COLO829 (cell line): ENCODE results near the gene GNPAT.
"Not testable (repeated sequence)": the region's sequence is repeated elsewhere in the genome, so short reads cannot be mapped to it uniquely, and the experiment has no call there.

Experiments
- DNase-seq: peaks from one replicate; pipeline ENCODE4 v3.0.0; 2012; ENCODE audit warnings: low spot score

The GNPAT gene

GRCh38 chr1:231240883-231241735, at the start of gene GNPAT:
TSS of gene GNPAT (plus strand) at chr1:231241212. CDS start at chr1:231241379, 167 bp downstream.
- peak; percentile 98 for DNase-seq

- DNase-seq = no peak
Observed at GRCh38 chr1:231192620-231193163, 48.3 kb upstream of the GNPAT start.

GRCh38 chr1:231193710-231194340, 47.2 kb upstream of the GNPAT start:
- no peak for DNase-seq

- DNase-seq = no peak
Observed at GRCh38 chr1:231194476-231194842, 46.6 kb upstream of the GNPAT start.

GRCh38 chr1:231194843-231195516, 46.0 kb upstream of the GNPAT start:
- DNase-seq = no peak

- DNase-seq = no peak
Observed at GRCh38 chr1:231196307-231196706, 44.7 kb upstream of the GNPAT start.

GRCh38 chr1:231196728-231197127, 44.3 kb upstream of the GNPAT start:
- no peak for DNase-seq

GRCh38 chr1:231199868-231200267, 41.1 kb upstream of the GNPAT start:
- DNase-seq = no peak

- DNase-seq = peak; percentile 91
Observed at GRCh38 chr1:231200388-231201031, 40.5 kb upstream of the GNPAT start.

GRCh38 chr1:231201375-231201978, 39.5 kb upstream of the GNPAT start:
- no peak for DNase-seq

GRCh38 chr1:231201979-231202633, 38.9 kb upstream of the GNPAT start:
- no peak for DNase-seq

GRCh38 chr1:231203259-231204057, 37.6 kb upstream of the GNPAT start:
- DNase-seq = no peak

GRCh38 chr1:231206856-231207255, 34.2 kb upstream of the GNPAT start:
- no peak for DNase-seq

GRCh38 chr1:231207437-231207836, 33.6 kb upstream of the GNPAT start:
- DNase-seq = no peak

- no peak for DNase-seq
Observed at GRCh38 chr1:231208980-231209379, 32.0 kb upstream of the GNPAT start.

- DNase-seq = no peak
Observed at GRCh38 chr1:231209531-231209930, 31.5 kb upstream of the GNPAT start.

- no peak for DNase-seq
Observed at GRCh38 chr1:231210126-231210525, 30.9 kb upstream of the GNPAT start.

GRCh38 chr1:231211005-231211857, 29.8 kb upstream of the GNPAT start:
- peak; percentile 68 for DNase-seq

GRCh38 chr1:231212301-231212700, 28.7 kb upstream of the GNPAT start:
- DNase-seq = not testable (repeated sequence)
